Right cardiac atrium (tissue), 5 donors: Measurements from ENCODE around the gene FASLG. TPM values are rescaled to one million over a fixed set of nuclear protein-coding genes. Genes with fewer than 3 reads are reported as not detected.

Source experiments
- ATAC-seq, 2 donors: fragments of 200-7000 bp; cut with Tn5 transposase; one replicate each; pipeline versions ENCODE4 v1.8.0 to v1.9.1; 2020; ENCODE audit warnings: moderate library complexity in 2 of 2, mild to moderate bottlenecking in 1 of 2
- DNase-seq, 3 donors: peaks; one replicate each; pipeline ENCODE4 v3.0.0-alpha.2; 2020
- H3K27ac ChIP-seq: one replicate; pipeline ENCODE4 v1.5.1; 2013; ENCODE audit warnings: mild to moderate bottlenecking, low read length, control low read depth, moderate library complexity
- H3K27me3 ChIP-seq: one replicate; pipeline ENCODE4 v1.6.1; 2013; ENCODE audit not compliant: control insufficient read depth, insufficient read depth
- H3K4me1 ChIP-seq: one replicate; pipeline ENCODE4 v1.6.1; 2013; ENCODE audit warnings: low read length; ENCODE audit not compliant: control insufficient read depth, insufficient read depth
- H3K4me3 ChIP-seq: one replicate; pipeline ENCODE4 v1.5.1; 2013; ENCODE audit warnings: low read length, control low read depth
- H3K9me3 ChIP-seq: one replicate; pipeline ENCODE4 v1.6.1; 2013; ENCODE audit warnings: low read length; ENCODE audit not compliant: control insufficient read depth
- WGBS: extraction: QIAGEN DNeasy Blood & Tissue Kit; methylation state at CpG from one replicate; pipeline ENCODE4 v1.1.7; 2013; 5-methylcytosine and 5-hydroxymethylcytosine counted together
- intact Hi-C, 4 donors: fragments of 100-400 bp; cut with DNase I; formaldehyde crosslinking; loops; one replicate each; pipeline versions ENCODE4 v1.11.0 to v1.14.0; 2022 to 2023
- polyA plus RNA-seq: library from polyadenylated mRNA; stranded (reverse); fragments of 200-250 nt; gene quantifications from one replicate; pipeline ENCODE4 v1.2.3, GENCODE V29; 2013
- total RNA-seq, 4 donors: library from RNA; stranded (reverse); fragmentation: NEBNext Ultra II Directional; extraction: Animal tissue kit (Norgen Biotek cat#: 25700); gene quantifications; one replicate each; pipeline ENCODE4 v1.2.1, GENCODE V29; 2021
- donor health status: healthy with polysubstance abuse.
- donor health status: DM: no; HTN: yes; CAD: no.
- donor health status: DM: no; HTN: no; CAD: no.
- donor health status: DM: no; HTN: yes; CAD: no; lungs with severe emphysema.
- donor health status: DM: yes; HTN: yes; CAD: no.

FASLG gene
- total and polyA plus RNA-seq, 5 donors, result 0.07 to 0.29 (median 0.12) TPM; not detected in 2

GRCh38 chr1:172708452-172708851 is 49.5 kb downstream of the FASLG start:
- no peak for DNase-seq
- intact Hi-C loops, result no loop called here
- H3K9me3 ChIP-seq, result no peaks in the 10 kb centered on the region
- no peak overlapping the region for H3K27ac ChIP-seq
- no peak overlapping the region for H3K4me3 ChIP-seq
- no peaks in the 10 kb centered on the region for H3K4me1 ChIP-seq
- no peak for ATAC-seq
- no peaks in the 10 kb centered on the region for H3K27me3 ChIP-seq
- 48% methylated on average over 2 of the region's 2 CpGs for WGBS

- WGBS, result 96% methylated on average over 1 of the region's 1 CpG
- intact Hi-C loops, result loop anchor here in 3 of 4 donors (10.0 kb wide), 2 partner anchors 97 to 257 kb away; no protein-coding TSS in a partner anchor
- Histone ChIP-seq H3K9me3 (no peaks in the 10 kb centered on the region), H3K27me3 (no peaks in the 10 kb centered on the region), H3K27ac (no peak overlapping the region), H3K4me3 (no peak overlapping the region), H3K4me1 (no peaks in the 10 kb centered on the region)
- no peak for ATAC-seq
- no peak for DNase-seq
Measured at GRCh38 chr1:172711558-172711957, 52.7 kb downstream of the FASLG start.

DNA sequence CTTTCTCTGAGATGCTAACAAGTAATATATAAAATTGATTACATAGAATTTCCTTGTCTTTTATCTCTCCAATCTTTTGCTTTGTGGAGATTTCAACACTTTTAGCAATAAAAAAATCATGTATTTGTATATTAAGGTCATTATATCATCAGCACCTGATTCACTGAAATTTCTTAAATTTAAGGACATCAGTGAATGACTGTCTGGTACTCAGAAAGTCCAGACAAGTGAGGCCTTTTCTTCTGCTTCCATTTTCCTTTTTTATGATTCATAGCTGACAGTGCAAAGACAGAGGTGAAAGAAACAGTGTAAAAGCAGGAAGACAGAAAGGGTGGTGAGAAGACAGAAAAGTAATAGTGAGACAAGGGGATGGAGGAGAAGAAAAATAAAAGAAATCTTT is 54.6 kb downstream of the FASLG start:
- DNase-seq (no peak), ATAC-seq (no peak)
- no peaks in the 10 kb centered on the region for H3K4me1 ChIP-seq
- intact Hi-C loops, result loop anchor here in 3 of 4 donors (10.0 kb wide), 2 partner anchors 99 to 259 kb away; no protein-coding TSS in a partner anchor
- H3K9me3 ChIP-seq, result no peaks in the 10 kb centered on the region
- H3K27ac ChIP-seq, result no peak overlapping the region
- no peaks in the 10 kb centered on the region for H3K27me3 ChIP-seq
- no peak overlapping the region for H3K4me3 ChIP-seq

Other genes with a start within 250 kb of the FASLG start
- gene C1orf105, start 238.4 kb upstream of the FASLG start, total RNA-seq, result 10 to 100 TPM in 3 of 4 donors, 1 to 10 TPM in 1; 3.2 to 19.1 (median 12.4) TPM
- 21.5 TPM for gene C1orf105, start 238.4 kb upstream of the FASLG start, polyA plus RNA-seq
- 10 to 100 TPM; 15.0 to 19.1 (median 18.5) TPM for gene PIGC, start 215.0 kb upstream of the FASLG start, total RNA-seq
- 20.6 TPM for gene PIGC, start 215.0 kb upstream of the FASLG start, polyA plus RNA-seq
- gene SUCO, start 126.0 kb upstream of the FASLG start, total RNA-seq, result 10 to 100 TPM; 31.4 to 36.1 (median 32.0) TPM
- gene SUCO, start 126.0 kb upstream of the FASLG start, polyA plus RNA-seq, result 10.3 TPM